T-cell (primary cell): ENCODE measurements around the gene GXYLT1. TPM values are rescaled to one million over a fixed set of nuclear protein-coding genes. Genes with fewer than 3 reads are reported as not detected.
A peak's percentile ranks its signal among the peaks of the same experiment; 100 is the strongest.
"Not testable (repeated sequence)": the region's sequence is repeated elsewhere in the genome, so short reads cannot be mapped to it uniquely, and the experiment has no call there.

Experiments used
- ATAC-seq, 4 experiments: fragments of 200-7000 bp in 3 of 4; fragments of 150-1000 bp in 1 of 4; cut with Tn5 transposase; replicated peaks in 1 of 4; 1 replicate in 3 of 4; 2 replicates in 1 of 4; pipeline ENCODE4 v1.10.0; 2021; ENCODE audit warnings: moderate library complexity in 3 of 4, mild to moderate bottlenecking in 2 of 4, moderate number of reproducible peaks in 1 of 4
- CTCF ChIA-PET, 2 donors: fragments of 300-600 bp; sonication (Branson Sonifier 250); formaldehyde crosslinking; loops; one replicate each; lab custom pipeline; 2022; ENCODE audit warnings: antibody characterized with exemption in 2 of 2; lab: Charles Lee
- POLR2A ChIA-PET, 2 donors: fragments of 300-600 bp; sonication (Branson Sonifier 250); formaldehyde crosslinking; loops; one replicate each; lab custom pipeline; 2022; ENCODE audit warnings: antibody characterized with exemption in 2 of 2; lab: Charles Lee
- DNase-seq, 35 experiments: peaks; one replicate each; pipeline versions ENCODE4 v3.0.0 to v3.0.0-alpha.2; 2013 to 2023
- H3K27ac ChIP-seq: one replicate; pipeline ENCODE4 v1.5.1; 2013; ENCODE audit warnings: low read length
- H3K27me3 ChIP-seq, 2 experiments: replicated peaks in 1 of 2; 1 replicate in 1 of 2; 2 replicates in 1 of 2; pipeline versions ENCODE4 v1.6.1 to v1.7.0; 2013; ENCODE audit warnings: low read length in 1 of 2, mixed read lengths in 1 of 2; ENCODE audit not compliant: control insufficient read depth in 2 of 2, insufficient read depth in 2 of 2; ENCODE audit errors: extremely low read depth in 1 of 2
- H3K36me3 ChIP-seq, 2 donors: 1 replicate in 1 of 2; 2 replicates in 1 of 2; pipeline versions ENCODE4 v1.6.1 to v1.7.0; 2013; ENCODE audit warnings: low read length in 1 of 2; ENCODE audit not compliant: control insufficient read depth in 2 of 2, insufficient read depth in 1 of 2; ENCODE audit errors: extremely low read depth in 1 of 2
- H3K4me1 ChIP-seq, 2 experiments: 1 replicate in 1 of 2; 2 replicates in 1 of 2; pipeline versions ENCODE4 v1.6.1 to v1.7.0; 2013; ENCODE audit warnings: low read length in 2 of 2, mixed read lengths in 1 of 2; ENCODE audit not compliant: insufficient read depth in 2 of 2, control insufficient read depth in 1 of 2; ENCODE audit errors: extremely low read depth in 1 of 2
- H3K4me3 ChIP-seq, 2 donors: 1 replicate in 1 of 2; 2 replicates in 1 of 2; pipeline versions ENCODE4 v1.5.1 to v1.7.0; 2013; ENCODE audit warnings: mild to moderate bottlenecking in 2 of 2, low read length in 1 of 2, moderate library complexity in 1 of 2; ENCODE audit not compliant: control insufficient read depth in 1 of 2; ENCODE audit errors: extremely low read depth in 1 of 2
- H3K9me3 ChIP-seq: 2 replicates; pipeline ENCODE4 v1.7.0; 2013
- H3K27ac Mint-ChIP-seq, 2 donors: one replicate each; pipeline ENCODE4 v1.8.0; 2020 to 2021; ENCODE audit warnings: mild to moderate bottlenecking in 2 of 2, mixed read lengths in 2 of 2
- H3K27me3 Mint-ChIP-seq, 2 donors: one replicate each; pipeline ENCODE4 v1.8.0; 2021 to 2022; ENCODE audit warnings: mixed read lengths in 2 of 2
- H3K36me3 Mint-ChIP-seq: one replicate; pipeline ENCODE4 v1.8.0; 2021; ENCODE audit warnings: mixed read lengths
- H3K4me1 Mint-ChIP-seq, 3 donors: one replicate each; pipeline ENCODE4 v1.8.0; 2020 to 2022; ENCODE audit warnings: mixed read lengths in 3 of 3, mild to moderate bottlenecking in 1 of 3
- H3K4me3 Mint-ChIP-seq, 3 donors: one replicate each; pipeline ENCODE4 v1.8.0; 2020 to 2022; ENCODE audit warnings: mild to moderate bottlenecking in 3 of 3, mixed read lengths in 3 of 3, moderate library complexity in 3 of 3
- H3K9me3 Mint-ChIP-seq, 3 donors: one replicate each; pipeline ENCODE4 v1.8.0; 2020 to 2022; ENCODE audit warnings: mixed read lengths in 3 of 3
- WGBS: methylation state at CpG from one replicate; pipeline ENCODE4 v1.1.5; 2013; ENCODE audit warnings: missing lambda C conversion rate; ENCODE audit not compliant: insufficient coverage; 5-methylcytosine and 5-hydroxymethylcytosine counted together
- total RNA-seq, 35 experiments: library from RNA in 6 of 35; stranded (reverse) in 6 of 35; fragments of 120-200 nt in 1 of 35; gene quantifications; one replicate each; pipeline versions ENCODE4 v1.2.1 to v1.2.4 and lab custom pipeline; 2013 to 2026

The GXYLT1 gene, protein sequence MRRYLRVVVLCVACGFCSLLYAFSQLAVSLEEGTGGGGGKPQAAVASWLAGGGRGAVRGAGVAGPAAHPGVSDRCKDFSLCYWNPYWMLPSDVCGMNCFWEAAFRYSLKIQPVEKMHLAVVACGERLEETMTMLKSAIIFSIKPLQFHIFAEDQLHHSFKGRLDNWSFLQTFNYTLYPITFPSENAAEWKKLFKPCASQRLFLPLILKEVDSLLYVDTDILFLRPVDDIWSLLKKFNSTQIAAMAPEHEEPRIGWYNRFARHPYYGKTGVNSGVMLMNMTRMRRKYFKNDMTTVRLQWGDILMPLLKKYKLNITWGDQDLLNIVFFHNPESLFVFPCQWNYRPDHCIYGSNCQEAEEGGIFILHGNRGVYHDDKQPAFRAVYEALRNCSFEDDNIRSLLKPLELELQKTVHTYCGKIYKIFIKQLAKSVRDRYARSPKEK
- total RNA-seq: 1 to 10 TPM; 6.3 to 9.3 (median 7.1) TPM
- total RNA-seq (2013): 9.0 TPM
- total RNA-seq (lab: John Stamatoyannopoulos, UW): 8.5 to 36.1 (median 27.4) reads per million in 29 experiments

DNA sequence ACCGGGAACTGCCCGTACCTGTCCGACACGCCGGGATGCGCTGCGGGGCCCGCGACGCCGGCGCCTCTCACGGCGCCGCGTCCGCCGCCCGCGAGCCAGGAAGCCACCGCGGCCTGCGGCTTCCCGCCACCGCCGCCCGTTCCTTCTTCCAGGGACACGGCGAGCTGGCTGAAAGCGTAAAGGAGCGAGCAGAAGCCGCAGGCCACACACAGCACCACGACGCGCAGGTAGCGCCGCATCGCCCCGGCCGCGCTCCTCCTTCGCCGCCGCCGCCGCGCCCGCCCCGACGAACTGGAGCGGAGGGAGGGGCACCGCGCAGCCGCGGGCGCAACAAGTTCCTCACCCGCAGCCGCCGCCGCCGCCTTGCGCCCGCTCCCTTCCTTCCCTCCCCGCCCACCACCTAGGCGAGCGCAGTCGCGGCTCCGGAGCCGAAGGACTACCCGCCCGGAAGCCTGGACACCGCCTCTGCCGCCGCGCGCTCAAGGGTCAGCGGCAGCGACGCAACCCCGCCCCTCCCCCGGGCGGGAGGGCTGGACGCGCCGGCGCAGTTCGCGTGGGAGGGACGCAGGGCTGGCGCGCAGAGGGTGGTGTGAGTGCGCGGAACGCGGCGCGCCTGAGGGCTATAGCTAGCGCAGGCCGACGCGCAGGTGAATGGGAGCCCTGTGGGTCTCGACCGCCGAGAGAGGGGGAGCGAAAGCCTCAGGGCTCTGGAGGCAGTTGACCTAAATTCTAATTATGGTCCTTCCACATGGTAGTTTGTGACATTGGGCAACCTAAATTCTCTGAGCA lies at the start of gene GXYLT1:
GXYLT1 (minus strand) TSS at position 467 of the 789 bp plus-strand sequence; CDS start at position 239, 228 bp downstream.
- peak within 1 kb of the TSS; percentile 67 to 83 for H3K4me3 ChIP-seq
- CTCF ChIA-PET: interaction anchor here in 1 of 2 donors (0.8 kb wide), 3 partner anchors 47 to 187 kb away, joined by 3 to 5 read pairs (median 3); no protein-coding TSS in a partner anchor
- no peaks in the 10 kb centered on the region for H3K36me3 Mint-ChIP-seq

GRCh38 chr12:42192686-42193085 lies 48.0 kb upstream of the GXYLT1 start:
- Histone ChIP-seq H3K4me3 (no peak overlapping the region), H3K27me3 (no peaks in the 10 kb centered on the region), H3K4me1 (no peaks in the 10 kb centered on the region), H3K9me3 (no peaks in the 10 kb centered on the region), H3K27ac (no peak overlapping the region), H3K36me3 (peaks cover 0 to 19% of the 10 kb centered on the region in 2 donors)
- no peak overlapping the region for H3K27ac Mint-ChIP-seq
- H3K27me3 Mint-ChIP-seq: no peaks in the 10 kb centered on the region
- H3K4me3 Mint-ChIP-seq: no peak overlapping the region
- ATAC-seq (no peak), DNase-seq (no peak)
- H3K4me1 Mint-ChIP-seq: peaks cover 11 to 17% (median 17%) of the 10 kb centered on the region in 3 donors
- ChIA-PET CTCF (no interaction called here), POLR2A (no interaction called here)
- no peaks in the 10 kb centered on the region for H3K9me3 Mint-ChIP-seq
- 100% methylated on average over 6 of the region's 6 CpGs for WGBS
- H3K36me3 Mint-ChIP-seq: peaks cover 43% of the 10 kb centered on the region

More for the DNA sequence above, at the start of gene GXYLT1:
- DNase-seq (peak; percentile 46 to 82 (median 64)), ATAC-seq (peak; percentile 87 to 91 (median 89))
- peak within 1 kb of the TSS; percentile 83 to 98 (median 95) for H3K4me3 Mint-ChIP-seq
- H3K4me1 Mint-ChIP-seq: peaks cover 43 to 51% (median 49%) of the 10 kb centered on the region in 3 donors
- H3K27me3 Mint-ChIP-seq: no peaks in the 10 kb centered on the region
- Histone ChIP-seq H3K27me3 (no peaks in the 10 kb centered on the region), H3K4me1 (peaks cover 6 to 20% of the 10 kb centered on the region in 2 experiments), H3K36me3 (no peaks in the 10 kb centered on the region), H3K9me3 (no peaks in the 10 kb centered on the region), H3K27ac (peak within 1 kb of the TSS; percentile 36)
- H3K9me3 Mint-ChIP-seq: no peaks in the 10 kb centered on the region
- peak within 1 kb of the TSS; percentile 84 to 92 for H3K27ac Mint-ChIP-seq
- WGBS: under 1% methylated on average over 95 of the region's 106 CpGs
- POLR2A ChIA-PET: interaction anchor here (0.6 to 1.0 kb wide), 2 partner anchors 47 to 49 kb away, joined by 4 read pairs; no protein-coding TSS in a partner anchor

- H3K36me3 Mint-ChIP-seq: peaks cover 40% of the 10 kb centered on the region
- no peak overlapping the region for H3K4me3 Mint-ChIP-seq
- ChIA-PET CTCF (no interaction called here), POLR2A (no interaction called here)
- no peaks in the 10 kb centered on the region for H3K27me3 ChIP-seq
- DNase-seq (no peak), ATAC-seq (no peak)
- H3K4me1 Mint-ChIP-seq: peaks cover 11 to 17% (median 17%) of the 10 kb centered on the region in 3 donors
- WGBS: no CpG with 5 or more reads among the region's 1 CpG
- no peaks in the 10 kb centered on the region for H3K9me3 Mint-ChIP-seq
- H3K4me1 ChIP-seq: no peaks in the 10 kb centered on the region
- H3K36me3 ChIP-seq: peaks cover 0 to 17% of the 10 kb centered on the region in 2 donors
- no peak overlapping the region for H3K27ac Mint-ChIP-seq
- no peak overlapping the region for H3K4me3 ChIP-seq
- no peaks in the 10 kb centered on the region for H3K27me3 Mint-ChIP-seq
- no peaks in the 10 kb centered on the region for H3K9me3 ChIP-seq
- H3K27ac ChIP-seq: no peak overlapping the region
Measured at GRCh38 chr12:42192258-42192657, 47.6 kb upstream of the GXYLT1 start.

DNA sequence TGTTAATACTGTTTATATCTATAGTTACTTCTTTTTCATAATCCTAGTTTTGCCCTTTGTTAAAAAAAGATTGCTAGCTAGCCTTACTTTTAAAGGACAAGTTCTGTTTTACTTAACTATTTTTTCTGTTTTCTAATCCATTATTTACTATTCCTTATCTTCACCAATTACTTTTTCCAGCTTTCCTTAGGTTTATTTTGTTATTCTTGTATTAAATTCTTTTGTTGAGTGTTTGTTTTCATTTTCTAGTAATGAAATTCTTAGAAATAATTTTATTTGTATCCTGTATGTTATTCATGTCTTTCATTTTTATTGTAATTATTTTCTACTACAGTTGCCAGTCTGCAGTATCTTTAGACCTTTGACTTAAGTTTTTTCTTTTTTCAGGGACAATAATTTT lies 45.7 kb upstream of the GXYLT1 start:
- H3K9me3 ChIP-seq: no peaks in the 10 kb centered on the region
- H3K4me1 Mint-ChIP-seq: peaks cover 9 to 13% (median 10%) of the 10 kb centered on the region in 3 donors
- no peak for DNase-seq
- no peaks in the 10 kb centered on the region for H3K4me1 ChIP-seq
- POLR2A ChIA-PET: interaction anchor here in 1 of 2 donors (0.5 kb wide), 1 partner anchor 8 kb away, joined by 6 read pairs; no protein-coding TSS in a partner anchor
- ATAC-seq: no peak
- peaks cover 26% of the 10 kb centered on the region for H3K36me3 Mint-ChIP-seq
- CTCF ChIA-PET: interaction anchor here in 1 of 2 donors (1.3 kb wide), 1 partner anchor 182 kb away, joined by 7 read pairs; no protein-coding TSS in a partner anchor
- peaks cover 0 to 7% of the 10 kb centered on the region in 2 donors for H3K36me3 ChIP-seq
- H3K4me3 ChIP-seq: no peak overlapping the region
- no peak overlapping the region for H3K27ac Mint-ChIP-seq
- H3K27me3 ChIP-seq: no peaks in the 10 kb centered on the region
- no peak overlapping the region for H3K27ac ChIP-seq
- no peak overlapping the region for H3K4me3 Mint-ChIP-seq
- no peaks in the 10 kb centered on the region for H3K27me3 Mint-ChIP-seq
- no peaks in the 10 kb centered on the region for H3K9me3 Mint-ChIP-seq

- not testable (repeated sequence) for H3K4me3 Mint-ChIP-seq, H3K27ac Mint-ChIP-seq, H3K9me3 ChIP-seq, H3K4me3 ChIP-seq, H3K36me3 ChIP-seq, H3K27ac ChIP-seq, DNase-seq, ATAC-seq, H3K27me3 ChIP-seq, H3K9me3 Mint-ChIP-seq, H3K27me3 Mint-ChIP-seq, H3K4me1 ChIP-seq
- no CpG with 5 or more reads among the region's 3 CpGs for WGBS
- CTCF ChIA-PET: interaction anchor here (0.6 to 0.7 kb wide), 3 partner anchors 19 to 99 kb away, joined by 3 to 6 read pairs (median 4); no protein-coding TSS in a partner anchor
- Mint-ChIP-seq H3K4me1 (peaks cover 8 to 20% (median 20%) of the 10 kb centered on the region in 3 donors), H3K36me3 (peaks cover 29% of the 10 kb centered on the region)
- POLR2A ChIA-PET: interaction anchor here (0.6 kb wide), 5 partner anchors 8 to 1695 kb away, joined by 3 to 8 read pairs (median 5); no protein-coding TSS in a partner anchor
Measured at GRCh38 chr12:42188275-42188674, 43.6 kb upstream of the GXYLT1 start.

GRCh38 chr12:42187799-42188198 lies 43.1 kb upstream of the GXYLT1 start:
- Mint-ChIP-seq H3K36me3 (peaks cover 33% of the 10 kb centered on the region), H3K4me1 (peaks cover 8 to 25% (median 23%) of the 10 kb centered on the region in 3 donors), H3K27ac (no peak overlapping the region), H3K27me3 (no peaks in the 10 kb centered on the region), H3K4me3 (no peak overlapping the region), H3K9me3 (no peaks in the 10 kb centered on the region)
- ChIA-PET POLR2A (interaction anchor here (0.6 kb wide), 5 partner anchors 9 to 1695 kb away, joined by 3 to 8 read pairs (median 5); no protein-coding TSS in a partner anchor), CTCF (interaction anchor here (0.6 kb wide), 2 partner anchors 20 to 98 kb away, joined by 3 to 4 read pairs; no protein-coding TSS in a partner anchor)
- Histone ChIP-seq H3K36me3 (peaks cover 3 to 4% of the 10 kb centered on the region in 2 donors), H3K4me1 (no peaks in the 10 kb centered on the region), H3K9me3 (no peaks in the 10 kb centered on the region), H3K4me3 (no peak overlapping the region), H3K27me3 (no peaks in the 10 kb centered on the region), H3K27ac (no peak overlapping the region)
- ATAC-seq (no peak), DNase-seq (no peak)
- no CpG with 5 or more reads among the region's 2 CpGs for WGBS
